Stimulated activated CD4-positive, alpha-beta T cell treated with anti-CD3 and anti-CD28 coated beads, Interleukin-1b, Interleukin-23, amount 100 ng/mL, for 4 hours (primary cell): ENCODE measurements around the gene DPRX.

Source experiments
- DNase-seq, 2 donors: peaks; one replicate each; pipeline ENCODE4 v3.0.0-alpha.2; 2020; ENCODE audit warnings: low read depth in 2 of 2

Gene DPRX

GRCh38 chr19:53631949-53632407 is at the start of gene DPRX:
DPRX (plus strand) TSS chr19:53631999; CDS start chr19:53632107, 108 bp downstream.
- no peak for DNase-seq

GRCh38 chr19:53583181-53583580 is 48.6 kb upstream of the DPRX start:
- no peak for DNase-seq

GRCh38 chr19:53586277-53586691 is 45.5 kb upstream of the DPRX start:
- DNase-seq: no peak

GRCh38 chr19:53594811-53595509 is 36.8 kb upstream of the DPRX start:
- no peak for DNase-seq

GRCh38 chr19:53595510-53595867 is 36.3 kb upstream of the DPRX start:
- DNase-seq: no peak

- DNase-seq: no peak
Measured at GRCh38 chr19:53596056-53596455, 35.7 kb upstream of the DPRX start.

GRCh38 chr19:53597023-53597422 is 34.8 kb upstream of the DPRX start:
- no peak for DNase-seq

GRCh38 chr19:53598361-53598760 is 33.4 kb upstream of the DPRX start:
- no peak for DNase-seq

- no peak for DNase-seq
Measured at GRCh38 chr19:53600217-53600616, 31.6 kb upstream of the DPRX start.

GRCh38 chr19:53606031-53606430 is 25.8 kb upstream of the DPRX start:
- DNase-seq: no peak

- DNase-seq: no peak
Measured at GRCh38 chr19:53608381-53608780, 23.4 kb upstream of the DPRX start.

- no peak for DNase-seq
Measured at GRCh38 chr19:53612762-53613526, 18.9 kb upstream of the DPRX start.

- no peak for DNase-seq
Measured at GRCh38 chr19:53621885-53622740, 9.7 kb upstream of the DPRX start.

- no peak for DNase-seq
Measured at GRCh38 chr19:53624771-53625545, 6.8 kb upstream of the DPRX start.

GRCh38 chr19:53626486-53626885 is 5.3 kb upstream of the DPRX start:
- no peak for DNase-seq

GRCh38 chr19:53626976-53627375 is 4.8 kb upstream of the DPRX start:
- no peak for DNase-seq

- DNase-seq: no peak
Measured at GRCh38 chr19:53634768-53635167, 3.0 kb downstream of the DPRX start.

GRCh38 chr19:53639471-53639870 is 7.7 kb downstream of the DPRX start:
- DNase-seq: no peak

GRCh38 chr19:53642381-53643099 is 10.7 kb downstream of the DPRX start:
- no peak for DNase-seq

GRCh38 chr19:53644061-53644816 is 12.4 kb downstream of the DPRX start:
- DNase-seq: no peak
